DND-41 (cell line): Measurements from ENCODE around the gene CLRN2.

ENCODE experiments used
- CTCF ChIP-seq: IDR thresholded peaks from 2 replicates; pipeline ENCODE4 v1.5.1; 2012; ENCODE audit warnings: borderline replicate concordance, low read length, moderate library complexity, mild to moderate bottlenecking; ENCODE audit not compliant: poor library complexity, severe bottlenecking; ENCODE audit errors: extremely low read depth
- EZH2 ChIP-seq: IDR thresholded peaks from 3 replicates; pipeline ENCODE4 v1.6.1; 2012; ENCODE audit warnings: borderline replicate concordance, low read depth, mild to moderate bottlenecking, moderate library complexity, low read length, inconsistent platforms; ENCODE audit not compliant: severe bottlenecking

GRCh38 chr4:17554568-17554967, 39.6 kb downstream of the CLRN2 start:
- TF ChIP-seq CTCF (no peak), EZH2 (no peak)
